Measurements from ENCODE around the gene CLCNKB.

- TF ChIP-seq CTCF (conservative IDR thresholded peaks at IDR 0.05; ENCODE audit: low read depth in 2 of 2) (no peak), EZH2 (IDR thresholded peaks at IDR 0.05; ENCODE audit: low read depth, unreplicated experiment) (no peak), REST (IDR thresholded peaks at IDR 0.05; ENCODE audit: unreplicated experiment) (no peak), EZH2phosphoT487 (IDR thresholded peaks at IDR 0.05; ENCODE audit: unreplicated experiment) (no peak), POLR2AphosphoS5 (IDR thresholded peaks at IDR 0.05; ENCODE audit: low read depth) (no peak), ETS1 (IDR thresholded peaks at IDR 0.05) (no peak), NANOG (IDR thresholded peaks at IDR 0.05; ENCODE audit: borderline replicate concordance) (no peak), JUNB (IDR thresholded peaks at IDR 0.05; ENCODE audit: unreplicated experiment) (no peak), ZNF331 (CRISPR knock-in tag; IDR thresholded peaks at IDR 0.05; ENCODE audit: low read depth) (no peak), ZNF114 (CRISPR knock-in tag; IDR thresholded peaks at IDR 0.05) (no peak), CREB1 (CRISPR knock-in tag; IDR thresholded peaks at IDR 0.05; ENCODE audit: low read depth) (no peak), STAT1 (IDR thresholded peaks at IDR 0.05; ENCODE audit: unreplicated experiment) (no peak)
Observed at GRCh38 chr1:16021681-16022080, 21.9 kb upstream of the CLCNKB start, which contains the start of gene CLCNKA.
